H7 (cell line): ENCODE results near the gene EEIG2. TPM values are rescaled to one million over a fixed set of nuclear protein-coding genes. Genes with fewer than 3 reads are reported as not detected.

ENCODE experiments used
- DNase-seq: peaks from one replicate; pipeline ENCODE4 v3.0.0; 2012
- H3K27me3 ChIP-seq: 2 replicates; pipeline ENCODE4 v1.6.0; 2011; ENCODE audit warnings: mild to moderate bottlenecking, low read length; ENCODE audit not compliant: control insufficient read depth, insufficient read depth
- H3K36me3 ChIP-seq: replicated peaks from 2 replicates; pipeline ENCODE4 v1.5.1; 2011; ENCODE audit warnings: low read length; ENCODE audit not compliant: control insufficient read depth, insufficient read depth
- H3K4me3 ChIP-seq: 2 replicates; pipeline ENCODE4 v1.5.1; 2011; ENCODE audit warnings: low read depth, mild to moderate bottlenecking, control low read depth, low read length, moderate library complexity; ENCODE audit not compliant: insufficient read depth
- total RNA-seq: library from RNA; depleted of rRNA; stranded (reverse); fragments of >200 nt; shearing (Covaris generic); gene quantifications from 2 replicates; pipeline ENCODE4 v1.2.3, GENCODE V29; 2014

Gene EEIG2
- total RNA-seq, 1 experiment from 2014 or later: 25.1 TPM

DNA sequence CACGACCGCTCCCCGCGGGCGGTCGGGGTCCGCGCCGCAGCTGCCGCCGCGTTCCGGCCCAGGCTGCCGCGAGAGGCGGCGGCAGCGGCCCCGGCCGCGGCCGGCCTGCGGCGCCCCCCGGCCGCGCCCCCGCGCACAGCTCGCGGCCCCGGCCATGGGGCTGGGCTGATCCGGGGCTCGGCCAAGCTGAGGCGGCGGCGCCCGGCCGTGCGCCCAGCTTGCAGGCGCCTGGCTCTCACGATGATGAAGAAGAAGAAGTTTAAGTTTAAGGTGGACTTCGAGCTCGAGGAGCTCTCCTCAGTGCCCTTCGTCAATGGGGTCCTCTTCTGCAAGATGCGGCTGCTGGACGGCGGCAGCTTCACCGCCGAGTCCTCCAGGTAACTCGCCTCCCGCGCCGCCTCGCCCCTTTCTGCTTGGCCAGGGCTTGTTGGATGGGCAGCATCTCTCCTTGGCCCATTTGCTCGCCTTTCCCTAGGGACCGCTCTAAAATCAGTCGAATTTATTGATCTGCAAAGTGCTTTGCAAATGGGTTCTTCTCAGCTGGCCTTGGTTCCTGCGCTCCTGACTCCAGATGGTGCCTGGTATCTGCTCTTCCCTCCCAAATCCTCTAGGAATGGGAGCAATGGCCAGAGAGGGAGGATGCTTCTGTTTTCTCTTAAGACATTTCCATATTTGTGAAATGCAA lies 431 bp downstream of the EEIG2 start:
- H3K4me3 ChIP-seq: peak overlapping the region; percentile 74
- H3K27me3 ChIP-seq: no peaks in the 10 kb centered on the region; the same call in 1 of the 2 replicates
- peak; percentile 78 for DNase-seq
- no peaks in the 10 kb centered on the region for H3K36me3 ChIP-seq

DNA sequence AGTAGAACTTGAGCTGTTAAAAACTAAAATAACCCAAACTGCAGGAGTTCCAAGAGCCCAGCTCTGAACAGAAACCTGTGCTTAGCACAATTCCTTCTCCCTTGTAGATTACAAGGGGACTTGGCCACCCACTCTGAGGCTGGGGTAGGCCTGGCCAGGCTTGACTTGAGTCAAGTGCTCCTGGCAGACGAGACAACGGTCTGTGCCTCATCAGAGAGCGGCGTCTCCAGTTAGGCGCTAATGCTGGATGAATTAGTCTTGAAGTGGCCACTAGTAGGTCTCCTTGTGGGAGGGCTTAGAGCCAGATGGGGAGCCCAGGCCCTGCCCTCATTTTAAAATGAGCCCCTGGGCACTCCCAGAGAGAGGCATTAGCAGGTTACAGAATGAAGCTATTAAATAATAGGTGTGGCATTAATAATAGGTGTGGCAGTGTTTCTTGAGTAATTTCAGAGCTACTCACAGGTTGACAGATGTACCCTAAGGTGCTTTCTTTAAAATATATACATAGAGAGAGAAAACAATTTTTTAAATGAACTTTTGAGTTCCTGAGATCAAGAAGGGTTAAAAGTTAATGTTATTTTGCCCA lies 1.1 kb downstream of the EEIG2 start:
- DNase-seq: peak; percentile 58
- Histone ChIP-seq H3K4me3 (peak overlapping the region; percentile 74), H3K36me3 (no peaks in the 10 kb centered on the region), H3K27me3 (no peaks in the 10 kb centered on the region; the same call in 1 of the 2 replicates)

DNA sequence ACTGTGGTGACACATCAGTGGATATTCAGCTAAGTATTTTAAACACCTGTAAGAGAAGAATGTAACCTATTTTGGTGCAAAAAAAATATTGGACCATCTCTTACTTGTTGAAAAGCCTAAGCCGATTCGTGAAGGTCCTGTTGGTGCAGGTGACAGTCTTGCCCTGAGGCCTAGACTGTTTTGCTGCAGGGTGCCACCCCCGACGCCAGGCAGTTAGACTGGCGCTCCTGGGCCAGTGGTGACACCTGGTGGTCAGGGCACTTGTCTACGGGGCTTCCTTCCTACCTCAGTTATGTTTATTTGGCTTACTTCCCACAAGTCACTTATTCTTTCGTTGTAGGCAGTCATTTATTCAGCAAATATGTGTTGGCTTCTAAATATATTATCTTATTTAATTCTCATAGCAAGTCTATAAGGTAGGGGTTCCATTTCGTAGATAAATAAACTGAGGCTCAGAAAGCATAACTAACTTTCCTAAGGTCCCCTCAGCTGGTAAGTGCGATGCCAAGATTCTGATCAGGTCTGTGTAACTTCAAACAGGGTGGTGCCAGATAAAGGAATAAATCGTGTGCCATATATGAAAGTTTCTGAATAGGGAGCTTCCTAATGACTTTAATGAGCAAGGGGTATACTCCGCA lies 1.9 kb downstream of the EEIG2 start:
- H3K27me3 ChIP-seq: no peaks in the 10 kb centered on the region; the same call in 1 of the 2 replicates
- H3K36me3 ChIP-seq: no peaks in the 10 kb centered on the region
- no peak overlapping the region for H3K4me3 ChIP-seq
- peak; percentile 63 for DNase-seq

DNA sequence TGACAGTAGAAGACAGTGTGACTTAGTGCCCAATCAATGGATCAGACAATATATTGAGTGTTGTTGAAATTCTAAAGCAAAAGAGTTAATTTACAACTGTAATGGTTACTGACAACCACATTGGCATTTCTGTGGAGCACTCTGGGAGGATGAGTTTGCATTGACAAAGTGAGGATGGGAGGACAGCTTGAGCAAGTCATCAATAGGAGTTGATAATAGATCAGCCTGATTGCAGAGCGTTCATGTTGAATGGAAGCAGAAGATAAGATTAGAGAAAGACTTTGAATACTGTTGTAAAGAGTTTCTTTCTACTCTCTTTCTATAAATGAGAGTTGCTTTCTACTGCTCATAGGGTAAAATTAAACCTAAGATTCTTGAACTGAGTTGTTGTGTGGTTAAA lies 3.9 kb downstream of the EEIG2 start:
- no peak for DNase-seq
- Histone ChIP-seq H3K27me3 (no peaks in the 10 kb centered on the region; the same call in 1 of the 2 replicates), H3K36me3 (no peaks in the 10 kb centered on the region)

DNA sequence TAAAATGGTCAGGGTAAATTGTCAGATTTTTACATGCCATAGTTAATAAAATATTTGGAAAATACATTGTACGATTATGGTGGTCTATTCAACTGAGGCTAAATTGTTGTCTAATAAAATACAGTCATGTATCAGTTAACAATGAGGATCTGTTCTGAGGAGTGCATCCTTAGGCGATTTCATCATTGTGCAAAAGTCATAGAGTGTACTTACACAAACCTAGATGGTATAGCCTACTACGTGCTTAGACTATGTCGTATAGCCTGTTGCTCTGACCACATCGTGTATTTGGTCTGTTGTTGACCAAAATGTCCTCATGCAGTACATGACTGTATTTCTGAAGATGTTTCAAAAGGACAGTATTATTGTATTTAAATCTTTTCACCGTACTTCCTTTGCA lies 5.2 kb downstream of the EEIG2 start:
- H3K4me3 ChIP-seq: no peak overlapping the region
- H3K27me3 ChIP-seq: no peaks in the 10 kb centered on the region; the same call in 1 of the 2 replicates
- H3K36me3 ChIP-seq: no peaks in the 10 kb centered on the region
- no peak for DNase-seq

More for the DNA sequence above, 3.9 kb downstream of the EEIG2 start:
- no peak overlapping the region for H3K4me3 ChIP-seq

DNA sequence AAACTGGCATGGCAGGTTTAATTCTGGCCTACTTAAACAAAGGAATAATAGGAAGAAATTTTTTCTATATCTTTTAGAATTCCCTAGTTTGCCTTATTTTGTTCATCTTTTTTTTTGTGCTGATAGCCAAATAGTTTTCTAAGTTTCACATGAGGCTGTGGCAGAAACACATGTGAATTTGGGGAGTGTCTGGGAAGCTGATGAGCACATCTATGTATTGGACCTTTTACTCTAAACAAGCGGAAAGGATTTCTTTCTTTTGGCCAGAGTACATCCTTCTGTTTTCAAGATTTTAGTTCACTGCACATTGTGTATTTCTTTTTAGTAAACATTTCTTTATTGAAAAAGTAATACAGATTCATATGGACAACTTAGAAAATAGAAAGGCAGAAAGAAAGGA lies 5.6 kb downstream of the EEIG2 start:
- H3K36me3 ChIP-seq: no peaks in the 10 kb centered on the region
- no peak overlapping the region for H3K4me3 ChIP-seq
- no peaks in the 10 kb centered on the region for H3K27me3 ChIP-seq
- DNase-seq: no peak

DNA sequence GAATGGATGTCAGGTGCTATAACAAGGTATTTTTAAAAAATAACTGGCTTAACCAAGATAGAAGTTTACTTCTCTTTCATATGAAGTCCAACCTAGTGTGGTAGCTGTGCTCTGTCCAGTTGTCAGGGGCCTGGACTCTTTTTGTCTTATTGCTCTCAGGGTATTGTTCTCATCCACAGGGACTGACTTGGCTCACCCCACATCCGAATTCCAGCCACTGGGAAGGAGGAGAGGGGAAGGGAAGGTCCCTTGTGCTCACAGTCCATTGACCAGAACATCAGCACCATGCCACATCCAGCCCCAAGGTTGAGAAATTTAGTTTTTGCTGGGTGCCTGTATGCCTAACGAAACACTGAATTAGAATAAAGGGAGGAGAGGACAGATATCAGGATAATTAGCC lies 8.7 kb downstream of the EEIG2 start:
- Histone ChIP-seq H3K36me3 (no peaks in the 10 kb centered on the region), H3K4me3 (no peak overlapping the region), H3K27me3 (no peaks in the 10 kb centered on the region)
- DNase-seq: no peak

DNA sequence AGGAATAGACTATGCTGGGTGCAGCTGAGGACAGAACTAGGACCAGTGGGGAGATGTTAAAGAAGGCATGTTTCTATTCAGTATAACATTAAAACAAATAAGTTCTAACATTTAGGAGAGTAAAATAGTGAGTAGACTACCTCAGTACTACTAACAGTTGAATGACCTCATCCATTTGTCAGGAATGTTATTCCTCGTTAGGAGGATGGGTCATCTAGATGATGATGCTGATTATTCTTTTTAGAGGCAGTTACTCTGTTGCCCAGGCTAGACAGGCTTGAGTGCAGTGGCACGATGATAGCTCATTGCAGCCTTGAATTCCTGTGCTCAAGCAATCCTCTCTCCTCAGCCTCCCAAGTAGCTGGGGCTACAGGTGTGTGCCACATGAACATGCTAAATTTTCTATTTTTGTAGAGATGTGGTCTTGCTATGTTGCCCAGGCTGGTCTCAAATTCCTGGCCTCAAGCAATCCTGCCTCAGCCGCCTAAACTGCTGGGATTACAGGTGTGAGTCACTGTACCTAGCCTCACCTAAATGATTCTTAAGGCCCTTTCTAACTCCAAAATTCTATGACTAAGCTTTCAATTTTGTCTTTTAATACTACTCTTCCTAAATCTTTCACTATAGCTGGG lies 9.3 kb downstream of the EEIG2 start:
- no peak overlapping the region for H3K4me3 ChIP-seq
- no peaks in the 10 kb centered on the region for H3K27me3 ChIP-seq
- DNase-seq: no peak
- H3K36me3 ChIP-seq: no peaks in the 10 kb centered on the region

DNA sequence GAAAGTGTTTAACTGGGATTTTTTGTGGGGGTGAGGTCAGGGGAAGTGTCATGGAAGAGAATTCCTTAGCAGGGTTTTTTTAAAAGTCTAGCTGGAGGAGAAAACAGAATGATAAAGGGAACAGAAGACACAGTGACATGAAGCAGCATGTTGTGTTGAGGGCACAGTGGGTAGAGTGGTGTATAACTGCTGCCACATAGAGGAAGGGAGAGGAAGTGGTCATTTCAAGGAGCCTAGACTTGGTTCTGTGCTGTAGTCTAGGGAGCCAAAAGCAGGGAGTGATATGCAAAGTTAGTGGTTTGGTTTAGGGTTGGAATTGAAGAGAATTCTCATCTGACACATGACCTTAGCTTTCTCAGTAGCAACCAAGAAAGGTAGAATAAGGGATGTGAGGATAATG lies 10.2 kb downstream of the EEIG2 start:
- Histone ChIP-seq H3K36me3 (no peaks in the 10 kb centered on the region), H3K27me3 (no peaks in the 10 kb centered on the region), H3K4me3 (no peak overlapping the region)
- DNase-seq: peak; percentile 6

DNA sequence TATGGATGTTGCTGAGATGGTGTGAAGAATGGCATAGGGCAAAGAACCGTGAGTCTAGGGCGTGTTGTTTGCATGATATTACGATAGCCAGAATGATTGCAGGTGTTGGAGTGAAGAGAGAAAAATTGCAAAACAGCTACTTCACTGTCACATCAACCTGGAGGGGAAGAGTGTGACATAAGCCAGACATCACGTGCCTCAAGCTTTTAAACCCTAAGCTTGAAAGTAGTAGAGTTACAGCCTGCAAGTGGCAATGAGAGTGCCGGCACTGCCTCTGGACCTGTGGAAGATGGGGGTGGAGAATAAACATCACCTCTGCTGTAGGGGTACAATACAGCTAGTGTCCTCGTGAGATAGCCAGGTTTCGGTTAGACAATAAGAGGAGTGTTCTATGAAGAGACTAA lies 11.1 kb downstream of the EEIG2 start:
- H3K27me3 ChIP-seq: no peaks in the 10 kb centered on the region
- no peak for DNase-seq
- no peak overlapping the region for H3K4me3 ChIP-seq
- H3K36me3 ChIP-seq: no peaks in the 10 kb centered on the region

DNA sequence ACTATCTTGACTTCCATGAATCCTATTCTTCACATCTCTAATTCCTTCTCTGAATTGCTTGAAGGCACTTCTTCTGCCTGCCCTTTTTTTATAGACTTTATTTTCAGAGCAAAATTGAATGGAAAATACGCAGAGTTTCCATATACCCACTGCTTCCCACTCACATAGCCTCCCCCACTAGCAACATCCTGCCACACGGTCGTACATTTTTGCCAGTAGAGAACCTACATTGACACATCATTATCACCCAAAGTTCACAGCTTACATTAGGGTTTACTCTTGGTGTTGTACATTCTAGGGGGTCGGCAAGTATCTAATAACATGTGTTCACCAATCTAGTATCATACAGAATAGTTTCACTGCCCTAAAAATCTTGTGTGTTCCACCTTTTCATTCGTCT lies 12.3 kb downstream of the EEIG2 start:
- Histone ChIP-seq H3K27me3 (no peaks in the 10 kb centered on the region), H3K36me3 (no peaks in the 10 kb centered on the region)
- no peak for DNase-seq

DNA sequence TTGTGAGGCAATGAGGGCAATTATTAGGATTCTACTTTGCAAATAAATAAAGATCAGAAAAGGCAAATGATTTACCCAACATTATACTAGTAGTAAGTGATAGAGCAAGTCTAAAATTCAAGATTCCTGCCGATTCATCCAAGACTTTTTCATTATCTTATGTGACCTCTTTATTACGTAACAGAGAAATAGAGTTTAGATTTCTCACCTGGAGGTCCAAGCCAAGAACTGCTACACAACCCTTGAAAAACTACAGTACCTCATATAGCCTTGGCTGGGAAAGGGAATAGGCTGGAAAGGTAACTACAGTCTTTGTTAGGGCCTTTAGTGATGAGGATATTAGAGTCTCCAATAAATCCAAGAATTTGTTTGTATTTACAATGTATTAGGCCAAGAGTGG lies 13.3 kb downstream of the EEIG2 start:
- Histone ChIP-seq H3K27me3 (no peaks in the 10 kb centered on the region), H3K4me3 (no peak overlapping the region), H3K36me3 (no peaks in the 10 kb centered on the region)
- DNase-seq: no peak

More for the DNA sequence above, 12.3 kb downstream of the EEIG2 start:
- no peak overlapping the region for H3K4me3 ChIP-seq

DNA sequence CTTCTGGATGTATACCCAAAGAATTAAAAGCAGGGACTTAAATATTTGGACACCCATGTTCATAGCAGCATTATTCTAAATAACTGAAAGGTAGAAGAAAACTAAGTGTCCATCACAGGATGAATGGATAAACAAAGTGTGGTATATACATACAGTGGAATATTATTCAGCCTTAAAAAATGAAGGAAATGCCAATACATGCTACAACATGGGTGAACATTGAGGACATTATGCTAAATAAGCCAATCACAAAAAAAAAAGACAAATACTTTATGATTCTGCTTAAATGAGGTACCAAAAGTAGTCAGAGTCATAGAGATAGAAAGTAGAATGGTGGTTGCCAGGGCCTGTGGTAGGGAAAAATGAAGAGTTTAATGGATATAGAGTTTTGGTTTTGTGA lies 14.1 kb downstream of the EEIG2 start:
- H3K4me3 ChIP-seq: no peak overlapping the region
- no peaks in the 10 kb centered on the region for H3K27me3 ChIP-seq
- H3K36me3 ChIP-seq: no peaks in the 10 kb centered on the region
- DNase-seq: no peak

DNA sequence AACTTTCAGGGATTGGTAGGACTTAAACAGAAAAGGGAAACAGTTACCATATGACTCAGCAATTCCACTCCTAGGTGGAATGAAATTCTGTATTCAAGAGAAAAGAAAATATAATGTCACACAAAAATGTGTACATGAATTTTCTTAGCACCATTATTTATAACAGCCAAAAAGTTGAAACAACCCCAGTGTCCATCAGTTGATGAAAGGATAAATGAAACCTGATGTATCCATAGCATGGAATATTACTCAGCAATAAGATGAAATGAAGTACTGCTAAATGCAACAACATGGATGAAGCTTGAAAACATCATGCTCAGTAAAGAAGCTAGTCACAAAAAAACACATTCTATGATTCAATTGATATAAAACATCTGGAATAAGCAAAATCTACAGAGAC lies 15.5 kb downstream of the EEIG2 start:
- Histone ChIP-seq H3K36me3 (no peaks in the 10 kb centered on the region), H3K27me3 (no peaks in the 10 kb centered on the region), H3K4me3 (no peak overlapping the region)
- DNase-seq: no peak
